Parietal lobe (tissue), 1 donor: ENCODE results near the gene MED1. TPM values are rescaled to one million over a fixed set of nuclear protein-coding genes. Genes with fewer than 3 reads are reported as not detected.

ENCODE experiments used
- total RNA-seq: library from RNA; depleted of rRNA; stranded (reverse); fragments of >200 nt; gene quantifications from one replicate; pipeline ENCODE4 v1.2.3, GENCODE V29; 2014

MED1 gene
- 41.0 TPM for total RNA-seq

GRCh38 chr17:39450847-39451581 is at the start of gene MED1:
Gene MED1, minus strand, starts transcription at chr17:39451263. Its CDS starts 201 bp downstream, at chr17:39451062.

GRCh38 chr17:39461113-39461925 is 10.3 kb upstream of the MED1 start, which contains the start of gene CDK12:
Gene CDK12, plus strand, starts transcription at chr17:39461486. Its CDS starts 586 bp downstream, at chr17:39462072.

GRCh38 chr17:39401412-39402243 is 49.4 kb downstream of the MED1 start, which contains the start of gene FBXL20:
Gene FBXL20, minus strand, starts transcription at chr17:39401626. Its CDS starts 224 bp downstream, at chr17:39401402.

Other genes starting within 250 kb of the MED1 start
- gene STAC2, start 225.3 kb downstream of the MED1 start, total RNA-seq, result 0.94 TPM
- gene FBXL20, start 49.6 kb downstream of the MED1 start, total RNA-seq, result 37.2 TPM
- gene CDK12, start 10.2 kb upstream of the MED1 start, total RNA-seq, result 54.1 TPM
- 116 TPM for gene NEUROD2, start 156.7 kb upstream of the MED1 start, total RNA-seq
- 16.3 TPM for gene PPP1R1B, start 175.7 kb upstream of the MED1 start, total RNA-seq
- 33.5 TPM for gene STARD3, start 185.9 kb upstream of the MED1 start, total RNA-seq
- 2.5 TPM for gene TCAP, start 214.1 kb upstream of the MED1 start, total RNA-seq
- 4.1 TPM for gene PNMT, start 217.2 kb upstream of the MED1 start, total RNA-seq
- 15.7 TPM for gene PGAP3, start 236.8 kb upstream of the MED1 start, total RNA-seq
- gene ERBB2, start 248.8 kb upstream of the MED1 start, total RNA-seq, result 13.1 TPM